ENCODE measurements around the gene MT1A. TPM values are rescaled to one million over a fixed set of nuclear protein-coding genes. Genes with fewer than 3 reads are reported as not detected.

MT1A gene
- polyA plus RNA-seq, 12 donors = 0.77 to 1.1 TPM; not detected in 10

DNA sequence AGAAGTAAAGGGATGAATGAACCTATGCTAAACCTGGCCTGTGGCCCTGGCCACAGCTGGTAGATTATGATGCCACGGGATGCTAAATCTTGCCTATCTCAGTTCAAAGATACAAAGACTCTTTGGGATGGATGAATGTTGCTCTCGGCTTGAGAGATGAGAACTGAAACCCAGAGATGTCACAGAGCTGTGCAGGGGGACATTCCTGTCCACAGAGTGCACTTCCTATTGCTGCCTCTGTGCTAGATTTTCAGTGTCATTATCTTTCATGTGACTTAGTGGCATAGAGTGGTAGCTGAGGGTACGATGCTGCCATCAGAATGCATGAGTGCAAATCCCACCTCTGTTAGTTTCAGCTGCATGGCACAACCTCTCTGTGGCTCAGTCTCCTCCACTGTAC, 8.3 kb upstream of the MT1A start:
- DNase-seq = no peak

DNA sequence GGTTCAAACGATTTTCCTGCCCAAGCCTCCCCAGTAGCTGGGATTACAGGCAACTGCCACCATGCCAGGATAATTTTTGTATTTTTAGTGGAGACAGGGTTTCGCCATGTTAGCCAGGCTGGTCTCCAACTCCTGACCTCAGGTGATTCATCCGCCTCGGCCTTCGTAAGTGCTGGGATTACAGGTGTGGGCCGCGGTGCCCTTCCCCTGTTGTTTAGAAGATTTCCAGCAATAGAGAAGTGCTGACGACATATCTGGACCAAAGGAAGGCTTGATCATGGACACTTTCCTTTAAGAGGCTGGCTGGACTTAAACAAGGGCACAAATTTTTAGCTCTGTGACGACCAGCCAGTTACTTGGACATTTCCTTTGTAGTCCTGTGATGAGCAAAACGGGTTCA, 7.3 kb upstream of the MT1A start:
- DNase-seq = no peak

DNA sequence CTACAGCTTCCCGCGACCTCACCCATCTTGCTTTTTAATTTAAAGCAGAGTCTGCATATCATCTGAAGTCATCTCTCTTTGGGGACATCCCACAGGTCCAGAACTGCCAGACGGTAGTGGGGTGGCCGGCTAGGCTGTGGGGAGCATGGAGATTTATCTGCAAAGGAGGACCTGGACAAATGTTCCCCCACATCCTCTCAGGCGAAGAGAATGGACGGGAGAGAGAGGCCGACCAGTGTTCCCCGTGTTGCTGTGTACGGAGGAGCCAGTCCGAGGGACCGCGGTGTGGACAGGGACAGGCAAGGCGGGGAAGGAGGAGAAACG, 6.7 kb upstream of the MT1A start:
- DNase-seq = no peak

DNA sequence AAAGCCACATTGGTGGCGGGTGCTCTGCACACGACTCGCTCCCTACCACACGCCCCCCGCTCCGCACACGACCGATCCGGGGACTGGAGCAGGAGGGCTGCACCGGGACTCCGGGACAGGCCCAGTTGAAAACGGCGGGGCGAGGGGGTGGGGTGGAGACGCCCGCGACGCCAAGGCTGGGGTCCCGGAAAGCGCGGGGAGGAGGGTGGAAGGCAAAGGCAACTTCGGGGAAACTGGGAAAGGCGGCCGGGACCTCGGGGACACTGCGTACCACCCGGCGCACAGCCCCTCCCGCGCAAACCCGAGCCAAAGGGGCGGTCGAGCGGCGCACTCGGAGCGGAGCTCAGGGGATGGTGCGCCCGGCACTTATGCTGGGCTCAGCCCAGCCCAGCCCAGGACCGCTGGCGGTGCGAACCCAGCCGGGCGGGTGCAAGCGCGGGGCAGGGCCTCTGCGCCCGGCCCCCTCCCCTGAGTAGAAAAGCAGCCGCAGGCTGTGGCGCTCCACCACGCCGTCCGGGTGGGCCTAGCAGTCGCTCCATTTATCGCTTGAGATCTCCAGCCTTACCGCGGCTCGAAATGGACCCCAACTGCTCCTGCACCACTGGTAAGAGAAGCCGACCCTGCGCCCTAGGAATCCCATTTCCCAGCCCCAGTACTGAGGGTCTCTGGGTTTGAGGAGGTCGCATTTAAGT, 6.2 kb upstream of the MT1A start, which contains the start of gene MT1M:
MT1M (plus strand) TSS at position 504 of the 692 bp plus-strand sequence; CDS start at position 577, 73 bp downstream.
- no peak for DNase-seq

DNA sequence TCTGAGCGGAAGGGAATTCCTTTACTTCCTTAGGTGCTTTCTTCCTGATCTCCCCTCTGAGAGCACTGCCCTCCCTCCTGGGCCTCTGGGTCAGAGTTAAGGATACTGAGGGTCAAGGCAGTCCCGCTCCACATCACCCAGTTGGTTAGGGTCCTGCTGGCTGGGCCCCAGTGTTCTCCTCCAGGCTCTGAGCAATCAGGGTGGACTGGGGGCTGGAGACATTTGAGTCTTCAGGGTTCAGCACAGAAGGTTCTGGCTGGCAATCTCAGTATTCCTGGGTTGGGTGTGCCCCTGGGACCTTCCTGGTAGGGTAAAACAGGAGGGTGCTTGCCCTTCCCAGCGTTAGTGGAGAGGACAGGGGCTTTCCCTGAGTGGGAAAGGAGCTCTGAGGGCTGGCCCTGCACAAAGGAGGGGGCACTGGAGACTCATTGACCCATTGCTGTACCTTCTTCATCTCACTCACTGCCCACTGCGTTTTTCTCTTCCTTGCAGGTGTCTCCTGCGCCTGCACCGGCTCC, 5.6 kb upstream of the MT1A start:
- no peak for DNase-seq

DNA sequence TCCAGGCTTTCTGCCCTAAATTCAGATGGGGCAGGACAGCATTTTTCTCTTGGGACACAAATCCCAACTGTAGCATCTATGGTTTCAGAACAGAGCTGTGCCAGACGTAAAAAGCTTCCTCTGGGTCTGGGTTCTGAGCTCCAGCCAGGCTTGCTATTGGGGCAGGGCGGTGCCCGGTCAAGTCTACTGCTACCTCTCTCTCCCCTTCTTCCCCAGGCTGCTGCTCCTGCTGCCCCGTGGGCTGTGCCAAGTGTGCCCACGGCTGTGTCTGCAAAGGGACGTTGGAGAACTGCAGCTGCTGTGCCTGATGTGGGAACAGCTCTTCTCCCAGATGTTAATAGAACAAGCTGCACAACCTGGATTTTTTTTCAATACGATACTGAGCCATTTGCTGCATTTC, 4.9 kb upstream of the MT1A start:
- DNase-seq = no peak

DNA sequence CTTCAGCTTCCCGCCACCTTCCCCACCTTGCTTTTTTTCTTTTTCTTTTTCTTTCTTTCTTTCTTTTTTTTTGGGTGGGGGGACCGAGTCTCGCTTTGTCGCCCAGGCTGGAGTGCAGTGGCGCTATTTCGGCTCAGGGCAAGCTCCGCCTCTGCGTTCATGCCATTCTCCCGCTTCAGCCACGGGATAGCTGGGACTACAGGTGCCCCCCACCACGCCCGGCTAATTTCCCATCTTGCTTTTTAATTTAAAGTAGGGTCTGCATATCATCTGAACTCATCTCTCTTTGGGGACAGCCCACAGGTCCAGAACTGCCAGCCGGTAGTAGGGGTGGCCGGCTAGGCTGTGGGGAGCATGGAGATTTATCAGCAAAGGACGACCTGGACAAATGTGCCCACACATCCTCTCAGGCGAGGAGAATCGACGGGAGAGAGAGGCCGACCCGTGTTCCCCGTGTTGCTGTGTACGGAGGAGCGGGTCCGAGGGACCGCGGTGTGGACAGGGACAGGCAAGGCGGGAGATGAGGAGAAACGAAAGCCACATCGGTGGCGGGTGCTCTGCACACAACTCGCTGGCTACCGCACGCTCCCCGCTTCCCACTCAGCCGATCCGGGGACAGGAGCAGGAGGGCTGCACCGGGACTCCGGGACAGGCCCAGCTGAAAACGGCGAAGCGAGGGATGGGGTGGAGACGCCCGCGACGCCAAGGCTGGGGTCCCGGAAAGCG, 3.6 kb upstream of the MT1A start:
- no peak for DNase-seq

DNA sequence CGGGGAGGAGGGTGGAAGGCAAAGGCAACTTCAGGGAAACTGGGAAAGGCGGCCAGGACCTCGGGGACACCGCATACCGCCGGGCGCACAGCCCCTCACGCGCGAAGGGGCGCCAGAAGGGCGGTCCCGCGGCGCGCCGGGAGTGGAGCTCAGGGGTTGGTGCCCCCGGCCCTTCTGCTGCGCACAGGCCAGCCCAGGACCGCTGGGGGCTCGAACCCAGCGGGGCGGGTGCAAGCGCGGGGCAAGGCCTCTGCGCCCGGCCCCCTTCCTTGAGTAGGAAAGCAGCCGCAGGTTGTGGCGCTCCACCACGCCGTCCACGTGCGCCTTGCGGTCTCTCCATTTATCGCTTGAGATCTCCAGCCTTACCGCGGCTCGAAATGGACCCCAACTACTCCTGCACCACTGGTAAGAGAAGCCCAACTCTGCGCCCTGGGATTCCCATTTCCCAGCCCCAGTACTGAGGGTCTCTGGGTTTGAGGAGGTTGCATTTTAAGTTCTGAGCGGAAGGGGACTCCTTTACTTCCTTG, 3.0 kb upstream of the MT1A start:
- no peak for DNase-seq

DNA sequence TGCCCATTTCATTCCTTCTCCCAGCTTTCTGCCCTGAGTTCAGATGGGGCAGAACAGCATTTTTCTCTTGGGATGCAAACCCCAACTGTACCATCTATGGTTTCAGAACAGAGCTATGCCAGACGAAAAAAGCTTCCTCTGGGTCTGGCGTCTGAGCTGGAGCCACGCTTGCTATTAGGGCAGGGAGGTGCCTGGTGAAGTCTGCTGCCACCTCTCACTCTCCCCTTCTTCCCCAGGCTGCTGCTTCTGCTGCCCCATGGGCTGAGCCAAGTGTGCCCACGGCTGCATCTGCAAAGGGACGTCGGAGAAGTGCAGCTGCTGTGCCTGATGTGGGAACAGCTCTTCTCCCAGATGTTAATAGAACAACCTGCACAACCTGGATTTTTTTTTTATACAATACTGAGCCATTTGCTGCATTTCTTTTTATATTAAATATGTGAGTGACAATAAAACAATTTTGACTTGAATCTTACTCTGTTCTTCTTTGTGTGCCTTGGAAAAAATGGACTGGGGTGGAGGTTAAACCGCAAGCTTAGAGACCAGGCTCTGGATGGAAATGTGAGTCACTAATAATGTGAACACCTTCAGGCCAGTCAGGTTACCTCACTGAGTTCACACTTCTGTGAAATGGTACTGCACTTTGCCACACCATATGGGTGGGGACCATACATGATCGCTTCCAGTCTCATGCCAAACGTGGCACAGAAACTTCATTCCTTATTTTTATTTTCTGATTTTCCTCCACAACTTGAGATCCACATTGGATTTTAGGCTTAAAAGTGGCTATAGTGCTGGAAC, 1.7 kb upstream of the MT1A start:
- no peak for DNase-seq

DNA sequence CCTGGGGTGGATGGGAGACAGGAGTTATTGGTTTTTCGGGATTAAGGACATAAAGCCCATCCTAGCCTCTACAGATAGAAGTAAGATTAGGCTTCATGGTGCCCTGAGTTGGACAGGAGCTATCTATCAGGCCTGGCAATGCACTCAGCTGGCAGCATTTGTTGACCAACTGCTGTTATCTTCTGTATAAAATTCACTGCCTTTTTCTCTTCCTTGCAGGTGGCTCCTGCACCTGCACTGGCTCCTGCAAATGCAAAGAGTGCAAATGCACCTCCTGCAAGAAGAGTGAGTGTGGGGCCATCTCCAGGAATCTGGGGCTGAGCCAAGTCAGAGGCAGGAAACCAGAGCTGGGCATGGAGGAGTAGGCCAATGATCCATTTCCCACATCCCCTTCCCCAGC, 579 bp downstream of the MT1A start:
- DNase-seq = no peak

DNA sequence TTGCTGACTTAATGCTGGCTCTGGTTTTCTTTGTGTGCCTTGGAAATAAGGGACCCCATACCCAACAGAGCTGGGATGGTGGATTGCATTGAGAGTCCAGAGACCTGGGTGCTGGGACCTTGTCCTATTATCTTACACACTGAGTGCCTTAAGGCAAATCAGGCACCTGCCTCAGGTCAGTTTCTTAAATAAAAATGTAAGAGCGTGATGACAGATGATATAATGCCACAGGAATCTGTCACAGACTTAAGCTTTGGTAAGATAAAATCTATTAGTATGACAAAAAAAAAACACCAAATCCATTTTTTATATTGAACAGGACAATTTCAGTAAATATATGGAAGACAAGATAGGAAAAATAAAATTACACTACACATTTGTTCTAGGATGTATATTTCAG, 1.6 kb downstream of the MT1A start:
- no peak for DNase-seq

DNA sequence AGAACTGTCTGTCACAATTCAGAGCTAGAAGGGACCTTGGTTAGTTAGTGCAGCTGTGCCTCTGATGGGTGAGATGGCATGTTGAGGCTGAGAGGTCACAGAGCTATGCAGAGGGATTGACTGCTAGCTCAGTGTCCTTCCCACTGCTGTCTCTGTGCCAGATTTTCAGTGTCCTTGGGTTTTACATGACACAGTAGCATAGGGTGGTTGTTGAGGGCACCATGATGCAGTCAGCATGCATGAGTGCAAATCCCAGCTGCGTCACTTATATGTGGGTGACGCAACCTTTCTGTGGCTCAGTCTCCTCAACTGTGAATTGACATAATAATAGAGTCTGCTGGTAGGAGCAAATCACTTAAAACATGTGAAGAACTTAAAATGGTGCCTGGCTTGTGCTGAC, 2.7 kb downstream of the MT1A start:
- DNase-seq = no peak

DNA sequence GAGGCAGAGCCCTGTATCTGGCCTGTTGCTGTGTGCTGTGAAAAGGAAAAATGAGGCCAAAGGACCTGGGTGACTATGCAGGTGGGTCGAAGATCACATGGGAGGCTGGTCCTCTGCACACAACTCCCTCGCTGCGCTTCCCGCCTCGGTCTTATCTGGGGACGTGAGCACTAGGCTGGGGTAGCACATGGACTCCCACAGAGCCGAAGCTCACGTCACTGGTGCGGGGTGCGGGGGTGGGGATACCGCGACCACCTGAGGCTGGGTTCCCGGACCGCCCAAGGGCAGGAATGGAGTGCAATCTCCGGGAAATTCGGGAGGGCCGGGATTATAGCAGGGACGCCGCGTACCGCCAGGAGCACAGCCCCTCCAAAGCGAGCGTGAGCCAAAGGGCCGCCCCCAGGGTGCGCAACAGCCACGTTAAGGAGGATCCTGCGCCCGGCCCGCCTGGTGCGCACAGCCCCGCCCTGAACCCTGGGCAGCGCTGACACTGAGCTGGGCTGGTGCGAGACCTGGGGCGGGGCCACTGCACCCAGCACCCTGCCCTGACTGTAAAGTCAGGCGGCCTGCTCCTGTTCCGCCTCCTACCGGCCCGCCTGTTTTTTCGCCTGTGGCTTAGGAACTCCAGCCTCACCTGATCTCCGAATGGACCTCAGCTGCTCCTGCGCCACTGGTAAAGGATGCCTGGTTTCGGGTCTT, 4.8 kb downstream of the MT1A start:
- DNase-seq = no peak

DNA sequence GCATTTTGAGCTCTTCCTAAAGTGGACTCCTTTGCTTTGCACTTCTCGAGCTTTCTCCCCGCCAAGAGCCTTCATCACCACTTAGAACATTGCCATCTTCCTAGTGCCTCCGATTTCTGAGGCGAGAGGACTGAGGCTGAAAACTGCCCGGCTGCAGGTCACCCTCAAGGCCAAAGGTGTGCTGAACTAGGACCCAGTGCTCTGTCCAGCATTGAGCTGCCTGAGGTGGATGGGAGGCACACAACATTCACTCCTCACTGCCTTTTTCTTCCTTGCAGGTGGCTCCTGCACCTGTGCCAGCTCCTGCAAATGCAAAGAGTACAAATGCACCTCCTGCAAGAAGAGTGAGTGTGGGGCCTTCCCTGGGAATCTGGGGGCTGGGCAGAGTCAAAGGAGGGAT, 5.4 kb downstream of the MT1A start:
- DNase-seq = no peak

DNA sequence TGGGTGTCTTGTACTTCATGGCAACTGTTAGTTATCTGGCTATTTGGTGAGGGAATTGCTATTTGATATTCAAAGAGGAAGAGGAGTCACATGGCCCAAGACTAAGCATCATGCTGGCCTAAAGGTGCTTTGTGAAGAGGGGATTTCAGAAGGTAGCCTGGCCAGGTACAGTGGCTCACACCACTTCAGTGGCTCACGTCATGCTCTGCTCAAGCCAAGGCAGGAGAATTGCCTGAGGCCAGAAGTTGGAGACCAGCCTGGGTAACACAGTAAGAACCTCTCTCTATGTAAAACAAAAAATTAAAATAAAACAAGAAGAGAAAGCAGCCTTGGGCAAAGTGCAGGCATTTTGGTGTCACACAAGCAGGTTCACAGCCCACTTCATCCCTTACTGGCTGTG, 6.8 kb downstream of the MT1A start:
- DNase-seq = no peak

DNA sequence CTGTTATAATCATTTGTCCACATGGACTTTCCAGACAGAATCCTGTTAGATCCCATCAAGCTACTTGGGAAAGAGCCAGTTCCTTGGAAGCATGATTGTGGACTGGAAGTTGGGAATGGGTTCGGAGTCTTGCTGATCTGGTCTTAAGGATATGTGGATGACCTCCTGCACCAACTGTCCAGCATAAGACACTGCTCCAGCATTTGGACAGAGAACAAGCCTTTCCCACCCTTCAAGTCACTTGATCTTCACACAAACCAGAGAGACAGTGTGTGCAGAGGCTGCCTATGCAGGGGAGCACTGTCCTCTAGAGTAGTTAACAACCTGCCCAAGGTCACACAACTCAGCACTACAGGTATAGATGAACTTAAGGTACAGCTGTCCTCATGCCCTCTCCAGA, 7.4 kb downstream of the MT1A start:
- DNase-seq = no peak

DNA sequence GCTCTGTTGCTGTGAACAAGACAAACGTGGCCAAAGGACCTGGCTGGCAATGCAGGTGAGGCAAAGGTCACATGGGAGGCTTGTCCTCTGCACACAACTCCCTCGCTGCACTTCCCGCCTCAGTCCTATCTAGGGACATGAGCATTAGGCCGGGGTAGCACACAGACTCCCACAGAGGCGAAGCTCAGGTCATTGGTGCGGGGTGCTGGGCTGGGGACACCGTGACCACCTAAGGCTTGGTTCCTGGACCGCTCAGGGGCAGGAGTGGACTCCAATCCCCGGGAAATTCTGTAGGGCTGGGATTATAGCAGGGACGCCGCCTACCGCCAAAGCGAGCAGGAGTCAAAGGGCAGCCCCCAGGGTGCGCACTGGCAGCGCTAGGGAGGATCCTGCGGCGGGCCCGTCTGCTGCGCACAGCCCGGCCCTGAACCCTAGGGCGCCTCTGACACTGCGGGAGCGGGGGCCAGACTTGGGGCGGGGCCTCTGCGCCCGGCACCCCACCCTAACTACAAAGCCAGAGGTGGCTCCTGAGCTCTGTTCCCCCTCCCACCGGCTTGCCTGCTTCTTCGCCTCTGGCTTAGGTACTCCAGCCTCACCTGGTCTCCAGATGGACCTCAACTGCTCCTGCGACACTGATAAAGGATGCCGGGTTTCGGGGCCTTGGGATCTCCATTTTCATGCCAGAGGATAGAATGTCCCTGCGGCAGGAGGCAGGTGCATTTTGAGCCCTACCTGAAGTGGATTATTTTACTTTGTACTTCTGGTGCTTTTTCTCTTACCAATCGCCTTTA, 9.4 kb downstream of the MT1A start:
- no peak for DNase-seq

DNA sequence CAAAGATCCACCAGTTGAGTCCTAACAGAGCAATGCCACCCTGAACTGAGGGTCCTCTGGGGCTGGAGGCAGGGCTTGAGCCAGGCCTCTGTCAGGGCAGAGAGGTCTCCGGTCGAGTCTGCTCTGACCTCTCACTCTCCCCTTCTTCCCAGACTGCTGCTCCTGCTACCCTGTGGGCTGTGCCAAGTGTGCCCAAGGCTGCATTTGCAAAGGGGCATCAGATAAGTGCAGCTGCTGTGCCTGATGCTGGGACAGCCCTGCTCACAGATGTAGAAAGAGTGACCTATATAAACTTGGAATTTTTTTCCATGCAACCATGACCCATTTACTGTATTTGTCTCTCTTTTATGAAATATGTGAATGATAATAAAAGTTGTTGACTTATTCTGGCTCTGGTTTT, 10.8 kb downstream of the MT1A start:
- no peak for DNase-seq

DNA sequence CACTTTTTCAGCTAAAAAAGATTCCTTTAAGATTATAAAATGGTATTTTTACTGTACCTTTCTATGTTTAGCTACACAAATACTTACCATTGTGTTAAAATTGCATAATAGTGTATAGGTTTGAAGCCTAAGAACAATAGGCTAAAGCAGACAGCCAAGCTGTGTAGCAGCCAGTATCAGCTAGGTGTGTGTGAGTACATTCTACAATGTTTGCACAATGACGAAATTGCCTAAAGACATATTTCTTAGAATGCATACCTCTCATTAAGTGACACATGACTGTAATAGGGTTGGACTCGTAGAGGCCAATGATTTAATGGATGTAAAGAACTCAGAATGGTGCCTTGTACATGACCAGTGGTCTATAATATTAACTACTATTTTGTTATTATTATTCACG, 11.4 kb downstream of the MT1A start:
- no peak for DNase-seq

DNA sequence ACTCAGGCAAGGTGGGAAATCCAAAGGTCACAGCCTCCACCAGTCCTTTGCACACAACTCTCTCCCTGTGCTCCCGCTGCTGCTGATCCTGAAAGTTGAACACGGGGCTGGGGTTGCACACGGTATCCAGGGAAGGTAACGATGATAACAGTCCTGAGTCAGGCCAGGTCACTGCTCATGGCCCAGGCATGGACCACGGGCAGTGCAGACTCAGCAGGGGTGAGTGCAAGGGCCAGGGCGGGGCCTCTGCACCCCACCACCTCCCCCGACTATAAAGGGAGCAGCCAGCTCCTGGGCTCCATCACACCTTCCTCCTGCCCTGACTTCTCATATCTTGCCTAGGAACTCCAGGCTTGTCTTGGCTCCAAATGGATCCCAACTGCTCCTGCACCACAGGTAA, 13.1 kb downstream of the MT1A start, which contains the start of gene MT1B:
MT1B (plus strand) TSS at position 301 of the 400 bp plus-strand sequence; CDS start at position 369, 68 bp downstream.
- DNase-seq = no peak

DNA sequence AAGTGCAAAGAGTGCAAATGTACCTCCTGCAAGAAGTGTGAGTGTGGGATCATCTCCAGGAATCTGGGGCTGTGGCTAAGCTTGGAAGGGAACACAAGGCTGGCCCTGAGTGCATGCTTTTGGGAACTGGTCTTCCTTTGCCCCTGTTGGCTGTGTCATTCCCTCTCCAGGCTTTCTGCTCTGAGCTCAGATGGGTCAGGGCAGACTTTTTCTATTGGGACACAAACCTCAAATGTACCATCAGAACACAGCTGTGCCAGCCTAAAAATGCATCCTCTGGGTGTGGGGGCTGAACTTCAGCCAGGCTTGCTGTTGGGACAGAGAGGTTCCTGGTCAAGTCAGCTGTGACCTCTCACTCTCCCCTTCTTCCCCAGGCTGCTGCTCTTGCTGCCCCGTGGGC, 14.1 kb downstream of the MT1A start:
- DNase-seq = no peak

Measured in muscle of arm (tissue), 12 donors.